Tibial artery (tissue), 4 donors: ENCODE results near the gene ECI1.

ENCODE experiments used
- DNase-seq, 2 donors: peaks; one replicate each; pipeline ENCODE4 v3.0.0-alpha.2; 2019
- H3K27ac ChIP-seq, 2 donors: fragments of 200-600 bp; sonication (generic) in 1 of 2; 1 replicate in 1 of 2; 2 replicates in 1 of 2; pipeline ENCODE4 v1.5.1; 2018 to 2019; ENCODE audit warnings: mild to moderate bottlenecking in 1 of 2
- H3K27me3 ChIP-seq, 2 donors: fragments of 200-600 bp; sonication (generic) in 1 of 2; one replicate each; pipeline versions ENCODE4 v1.5.1 to v1.6.0; 2016 to 2019
- H3K36me3 ChIP-seq, 3 donors: fragments of 200-600 bp; sonication (generic) in 2 of 3; one replicate each; pipeline ENCODE4 v1.5.1; 2016 to 2019; ENCODE audit warnings: mild to moderate bottlenecking in 2 of 3
- H3K4me1 ChIP-seq, 4 donors: fragments of 200-600 bp; sonication (generic) in 2 of 4; 1 replicate in 3 of 4; 2 replicates in 1 of 4; pipeline ENCODE4 v1.5.1; 2016 to 2019
- H3K4me3 ChIP-seq, 2 donors: fragments of 200-600 bp; sonication (generic) in 1 of 2; 1 replicate in 1 of 2; 2 replicates in 1 of 2; pipeline ENCODE4 v1.5.1; 2018 to 2019; ENCODE audit warnings: mild to moderate bottlenecking in 2 of 2
- H3K9me3 ChIP-seq, 3 donors: fragments of 200-600 bp; sonication (generic) in 1 of 3; one replicate each; pipeline ENCODE4 v1.5.1; 2016 to 2019
- CTCF ChIP-seq, 2 experiments: fragments of 200-600 bp in 1 of 2; fragments of 450-650 bp in 1 of 2; IDR thresholded peaks; one replicate each; pipeline ENCODE4 v1.5.1; 2017 to 2019; ENCODE audit warnings: antibody characterized with exemption in 2 of 2, mild to moderate bottlenecking in 1 of 2, moderate library complexity in 1 of 2
- intact Hi-C: fragments of 100-400 bp; cut with DNase I; formaldehyde crosslinking; loops from one replicate; pipeline ENCODE4 v1.15.0; 2023; ENCODE audit warnings: low total_unique reads

Gene ECI1

GRCh38 chr16:2237493-2238149 lies 13.8 kb downstream of the ECI1 start:
- H3K27ac ChIP-seq, result no peak overlapping the region
- no peak for DNase-seq
- no peaks in the 10 kb centered on the region for H3K9me3 ChIP-seq
- no peak for TF ChIP-seq CTCF (IDR thresholded peaks at IDR 0.05)
- peaks cover 0 to 19% of the 10 kb centered on the region in 2 donors for H3K27me3 ChIP-seq
- H3K4me3 ChIP-seq, result no peak overlapping the region
- peaks cover 7 to 21% (median 21%) of the 10 kb centered on the region in 4 donors for H3K4me1 ChIP-seq
- intact Hi-C loops, result no loop called here
- peaks cover 34 to 69% (median 35%) of the 10 kb centered on the region in 3 donors for H3K36me3 ChIP-seq

- Histone ChIP-seq H3K4me1 (peaks cover 7 to 21% (median 21%) of the 10 kb centered on the region in 4 donors), H3K27me3 (peaks cover 0 to 19% of the 10 kb centered on the region in 2 donors), H3K36me3 (peaks cover 34 to 69% (median 38%) of the 10 kb centered on the region in 3 donors), H3K9me3 (no peaks in the 10 kb centered on the region), H3K4me3 (peak overlapping the region in 1 of 2 donors; percentile 25), H3K27ac (no peak overlapping the region)
- no peak for DNase-seq
- intact Hi-C loops, result no loop called here
- no peak for TF ChIP-seq CTCF (IDR thresholded peaks at IDR 0.05)
Measured at GRCh38 chr16:2237102-2237482, 14.3 kb downstream of the ECI1 start.

- intact Hi-C loops, result no loop called here
- TF ChIP-seq CTCF (IDR thresholded peaks at IDR 0.05), result no peak
- H3K36me3 ChIP-seq, result peaks cover 40 to 69% (median 43%) of the 10 kb centered on the region in 3 donors
Measured at GRCh38 chr16:2236337-2237101, 14.9 kb downstream of the ECI1 start, which contains the start of gene DNASE1L2. DNASE1L2 (plus strand) TSS chr16:2236444; CDS start chr16:2236817, 373 bp downstream.

GRCh38 chr16:2235695-2236336 lies 15.6 kb downstream of the ECI1 start:
- TF ChIP-seq CTCF (IDR thresholded peaks at IDR 0.05), result no peak
- intact Hi-C loops, result no loop called here
- peaks cover 7 to 21% (median 21%) of the 10 kb centered on the region in 4 donors for H3K4me1 ChIP-seq
- H3K4me3 ChIP-seq, result no peak overlapping the region
- H3K36me3 ChIP-seq, result peaks cover 45 to 69% (median 50%) of the 10 kb centered on the region in 3 donors
- no peaks in the 10 kb centered on the region for H3K9me3 ChIP-seq
- H3K27me3 ChIP-seq, result peaks cover 0 to 19% of the 10 kb centered on the region in 2 donors
- no peak for DNase-seq
- no peak overlapping the region for H3K27ac ChIP-seq

More at GRCh38 chr16:2236337-2237101, 14.9 kb downstream of the ECI1 start, which contains the start of gene DNASE1L2:
- peaks cover 7 to 21% (median 21%) of the 10 kb centered on the region in 4 donors for H3K4me1 ChIP-seq
- peaks cover 0 to 19% of the 10 kb centered on the region in 2 donors for H3K27me3 ChIP-seq
- H3K4me3 ChIP-seq, result peak within 1 kb of the TSS in 1 of 2 donors; percentile 25
- DNase-seq, result no peak
- no peak within 1 kb of the TSS for H3K27ac ChIP-seq
- H3K9me3 ChIP-seq, result no peaks in the 10 kb centered on the region

GRCh38 chr16:2235234-2235651 lies 16.1 kb downstream of the ECI1 start:
- no peak for TF ChIP-seq CTCF (IDR thresholded peaks at IDR 0.05)
- H3K36me3 ChIP-seq, result peaks cover 48 to 69% (median 56%) of the 10 kb centered on the region in 3 donors
- H3K27ac ChIP-seq, result no peak overlapping the region
- H3K27me3 ChIP-seq, result peaks cover 0 to 19% of the 10 kb centered on the region in 2 donors
- no peak overlapping the region for H3K4me3 ChIP-seq
- no peak for DNase-seq
- intact Hi-C loops, result no loop called here
- peaks cover 7 to 21% (median 21%) of the 10 kb centered on the region in 4 donors for H3K4me1 ChIP-seq
- H3K9me3 ChIP-seq, result no peaks in the 10 kb centered on the region
